Lung (tissue), 12 donors: Measurements from ENCODE around the gene UBE2K. TPM values are rescaled to one million over a fixed set of nuclear protein-coding genes. Genes with fewer than 3 reads are reported as not detected.
A peak's percentile ranks its signal among the peaks of the same experiment; 100 is the strongest.
"Not testable (repeated sequence)": the region's sequence is repeated elsewhere in the genome, so short reads cannot be mapped to it uniquely, and the experiment has no call there.

Experiments
- ATAC-seq: fragments of 200-7000 bp; cut with Tn5 transposase; one replicate; pipeline ENCODE4 v1.9.1; 2020; ENCODE audit warnings: moderate number of reproducible peaks; ENCODE audit not compliant: insufficient read depth, low FRiP score
- DNase-seq, 3 donors: peaks; one replicate each; pipeline ENCODE4 v3.0.0-alpha.2; 2013 to 2017
- H3K27ac ChIP-seq, 2 donors: one replicate each; pipeline ENCODE4 v1.5.1; 2013; ENCODE audit warnings: mild to moderate bottlenecking in 2 of 2, moderate library complexity in 2 of 2, control low read depth in 1 of 2, inconsistent platforms in 1 of 2, low read depth in 1 of 2, low read length in 1 of 2
- H3K27me3 ChIP-seq, 3 donors: one replicate each; pipeline ENCODE4 v1.5.1; 2013; ENCODE audit warnings: low read length in 2 of 3; ENCODE audit not compliant: control insufficient read depth in 3 of 3, insufficient read depth in 3 of 3
- H3K36me3 ChIP-seq, 4 donors: one replicate each; pipeline ENCODE4 v1.5.1; 2013; ENCODE audit warnings: low read length in 4 of 4, mild to moderate bottlenecking in 1 of 4, moderate library complexity in 1 of 4; ENCODE audit not compliant: control insufficient read depth in 4 of 4, insufficient read depth in 4 of 4
- H3K4me1 ChIP-seq, 5 donors: one replicate each; pipeline ENCODE4 v1.5.1; 2013; ENCODE audit warnings: low read length in 5 of 5, mild to moderate bottlenecking in 2 of 5, moderate library complexity in 1 of 5; ENCODE audit not compliant: control insufficient read depth in 5 of 5, insufficient read depth in 5 of 5
- H3K4me3 ChIP-seq: one replicate; pipeline ENCODE4 v1.5.1; 2013; ENCODE audit warnings: mild to moderate bottlenecking, control low read depth, moderate library complexity
- H3K9ac ChIP-seq, 2 donors: one replicate each; pipeline ENCODE4 v1.5.1; 2013; ENCODE audit warnings: low read length in 2 of 2, control low read depth in 1 of 2; ENCODE audit not compliant: insufficient read depth in 1 of 2
- H3K9me3 ChIP-seq, 4 donors: one replicate each; pipeline ENCODE4 v1.5.1; 2013; ENCODE audit warnings: low read length in 3 of 4, mild to moderate bottlenecking in 1 of 4, moderate library complexity in 1 of 4; ENCODE audit not compliant: control insufficient read depth in 4 of 4, insufficient read depth in 3 of 4
- CTCF ChIP-seq: IDR thresholded peaks from 2 replicates; pipeline ENCODE4 v1.5.1; 2012; ENCODE audit warnings: mild to moderate bottlenecking; ENCODE audit errors: control extremely low read depth, extremely low read depth
- WGBS, 2 donors: extraction: QIAGEN DNeasy Blood & Tissue Kit; methylation state at CpG; one replicate each; pipeline ENCODE4 v1.1.7; 2013; 5-methylcytosine and 5-hydroxymethylcytosine counted together
- polyA plus RNA-seq, 2 donors: library from polyadenylated mRNA; stranded (reverse); fragments of 200-250 nt; gene quantifications; one replicate each; pipeline ENCODE4 v1.2.1, GENCODE V29; 2013
- total RNA-seq, 2 donors: library from RNA; depleted of rRNA in 1 of 2; stranded (reverse); fragments of >200 nt in 1 of 2; gene quantifications; one replicate each; pipeline ENCODE4 v1.2.1, GENCODE V29; 2014 to 2021
- donor health status: control.
- donor health status: control.
- donor health status: Bipolar disorder and iron deficiency.
- donor health status: healthy.
- donor health status: DM: yes; HTN: yes; CAD: no.

The UBE2K gene
- total and polyA plus RNA-seq, 4 donors = 32.1 to 54.6 (median 35.0) TPM

GRCh38 chr4:39699687-39700409, 1.9 kb downstream of the UBE2K start:
- Histone ChIP-seq H3K4me1 (peaks cover 0 to 26% (median 0%) of the 10 kb centered on the region in 5 donors), H3K9ac (peak overlapping the region in 1 of 2 donors; percentile 59), H3K9me3 (no peaks in the 10 kb centered on the region), H3K4me3 (no peak overlapping the region), H3K27me3 (no peaks in the 10 kb centered on the region), H3K27ac (no peak overlapping the region), H3K36me3 (peaks cover 0 to 5% (median 2%) of the 10 kb centered on the region in 4 donors)
- ATAC-seq (no peak), DNase-seq (peak in 2 of 3 donors; percentile 61 to 73)
- no peak for TF ChIP-seq CTCF
- WGBS, 2 donors = 9 to 17% methylated on average over 4 of the region's 4 CpGs

GRCh38 chr4:39700554-39700953, 2.6 kb downstream of the UBE2K start:
- no peak overlapping the region for H3K27ac ChIP-seq
- TF ChIP-seq CTCF = no peak
- 36 to 52% methylated on average over 3 of the region's 3 CpGs for WGBS, 2 donors
- no peak overlapping the region for H3K4me3 ChIP-seq
- H3K4me1 ChIP-seq = peaks cover 0 to 26% (median 0%) of the 10 kb centered on the region in 5 donors
- DNase-seq (no peak), ATAC-seq (no peak)
- peak overlapping the region in 1 of 2 donors; percentile 59 for H3K9ac ChIP-seq
- H3K36me3 ChIP-seq = peaks cover 0 to 5% (median 2%) of the 10 kb centered on the region in 4 donors
- H3K27me3 ChIP-seq = no peaks in the 10 kb centered on the region
- H3K9me3 ChIP-seq = no peaks in the 10 kb centered on the region

GRCh38 chr4:39702716-39703115, 4.8 kb downstream of the UBE2K start:
- no peak overlapping the region for H3K27ac ChIP-seq
- peaks cover 0 to 18% (median 0%) of the 10 kb centered on the region in 5 donors for H3K4me1 ChIP-seq
- no peak for ATAC-seq
- no peaks in the 10 kb centered on the region for H3K27me3 ChIP-seq
- no peak for TF ChIP-seq CTCF
- no peak overlapping the region for H3K4me3 ChIP-seq
- H3K9me3 ChIP-seq = no peaks in the 10 kb centered on the region
- WGBS, 2 donors = 94 to 97% methylated on average over 2 of the region's 2 CpGs
- no peak for DNase-seq
- peaks cover 0 to 5% (median 3%) of the 10 kb centered on the region in 4 donors for H3K36me3 ChIP-seq
- no peak overlapping the region for H3K9ac ChIP-seq

GRCh38 chr4:39704789-39705188, 6.9 kb downstream of the UBE2K start:
- DNase-seq, H3K27ac ChIP-seq, H3K9me3 ChIP-seq, H3K4me3 ChIP-seq, H3K36me3 ChIP-seq, ATAC-seq, H3K9ac ChIP-seq, H3K27me3 ChIP-seq: not testable (repeated sequence)
- WGBS, 2 donors = 97 to 99% methylated on average over 12 to 13 of the region's 13 CpGs
- H3K4me1 ChIP-seq = peaks cover 2 to 14% (median 5%) of the 10 kb centered on the region in 5 donors
